ENCODE data around the gene PIGQ.

- TF ChIP-seq KDM1A (IDR thresholded peaks at IDR 0.05; ENCODE audit: low read depth): no peak
- TF ChIP-seq POLR2A (IDR thresholded peaks at IDR 0.05; ENCODE audit: low read length): peak; percentile 86
- 0 out of 2 replicates have a peak, but pooled peaks have one; percentile 65 for TF ChIP-seq TP53 (CRISPR knock-in tag; IDR thresholded peaks at IDR 0.05)
- no peak for TF ChIP-seq CTCF (IDR thresholded peaks at IDR 0.05)
- TF ChIP-seq EP300 (IDR thresholded peaks at IDR 0.05): no peak
- TF ChIP-seq CHD4 (IDR thresholded peaks at IDR 0.05; ENCODE audit: borderline replicate concordance): no peak
- peak; percentile 87; the same call in 1 of the 3 replicates for TF ChIP-seq BCL3 (IDR thresholded peaks at IDR 0.05)
- TF ChIP-seq MAX (IDR thresholded peaks at IDR 0.05): no peak; the same call in 1 of the 2 replicates
- TF ChIP-seq JUN (IDR thresholded peaks at IDR 0.05): peak; percentile 37 to 89; a peak in 4 of 5 replicates
- no peak for TF ChIP-seq EHF (CRISPR knock-in tag; IDR thresholded peaks at IDR 0.05)
- no peak for TF ChIP-seq ELK1 (IDR thresholded peaks at IDR 0.05; ENCODE audit: low read depth, low read length)
- TF ChIP-seq EHMT2 (IDR thresholded peaks at IDR 0.05; ENCODE audit: low read depth): no peak
- no peak for TF ChIP-seq RARB (CRISPR knock-in tag; IDR thresholded peaks at IDR 0.05)
- no peak for TF ChIP-seq CBX2 (IDR thresholded peaks at IDR 0.05; ENCODE audit: borderline replicate concordance, low read depth)
These were observed 19.3 kb downstream of the PIGQ start for GRCh38 chr16:588889-589657.
